Stimulated activated CD8-positive, alpha-beta memory T cell treated with anti-CD3 and anti-CD28 coated beads, Interleukin-15, amount 100 ng/mL, for 1 hour (primary cell): Measurements from ENCODE around the gene GALNT14.

ENCODE experiments used
- DNase-seq: peaks from one replicate; pipeline ENCODE4 v3.0.0-alpha.2; 2020; ENCODE audit warnings: low read depth

Gene GALNT14

DNA sequence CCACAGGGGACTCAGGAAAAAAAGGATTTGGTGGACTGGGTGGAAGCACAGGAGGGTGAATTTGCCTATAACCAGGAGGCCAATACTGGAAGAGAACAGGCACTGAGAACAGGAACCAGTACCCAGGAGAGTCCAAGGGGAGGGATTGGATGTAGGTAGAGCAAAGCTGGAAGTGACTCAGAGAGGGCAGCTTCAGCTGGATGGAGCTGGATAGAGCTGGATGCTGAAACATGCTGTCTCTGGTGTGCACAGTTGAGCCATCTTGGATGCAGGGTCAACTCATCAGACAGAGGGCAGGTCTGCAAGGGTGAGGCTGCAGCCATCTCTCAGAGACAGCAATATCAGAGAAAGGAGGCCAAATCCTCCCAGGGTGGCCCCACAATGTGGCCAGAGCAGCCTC, 134.0 kb downstream of the GALNT14 start:
- DNase-seq, result no peak

- DNase-seq, result no peak
These were observed 134.5 kb downstream of the GALNT14 start for GRCh38 chr2:31003749-31004148.

GRCh38 chr2:31002537-31003150, 135.6 kb downstream of the GALNT14 start:
- no peak for DNase-seq

DNA sequence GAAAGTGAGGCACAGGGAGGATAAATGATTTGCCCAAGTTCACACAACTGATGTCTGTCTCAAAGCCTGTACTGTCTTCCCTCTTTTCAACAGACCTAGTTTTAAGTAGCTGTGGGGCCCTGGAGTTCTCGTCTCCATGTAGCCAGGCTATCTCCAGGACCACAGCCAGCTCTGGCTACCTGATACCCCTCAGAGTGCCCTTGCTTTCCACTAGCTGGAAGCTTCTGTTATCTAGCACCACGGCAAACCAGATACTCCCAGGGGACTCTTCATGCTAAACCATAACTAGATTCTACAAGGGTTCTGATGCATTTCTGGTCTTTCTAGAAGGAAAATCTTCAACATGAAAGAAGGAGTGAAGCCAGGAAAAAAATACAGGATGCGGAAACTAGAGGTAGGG, 137.3 kb downstream of the GALNT14 start:
- DNase-seq, result no peak

DNA sequence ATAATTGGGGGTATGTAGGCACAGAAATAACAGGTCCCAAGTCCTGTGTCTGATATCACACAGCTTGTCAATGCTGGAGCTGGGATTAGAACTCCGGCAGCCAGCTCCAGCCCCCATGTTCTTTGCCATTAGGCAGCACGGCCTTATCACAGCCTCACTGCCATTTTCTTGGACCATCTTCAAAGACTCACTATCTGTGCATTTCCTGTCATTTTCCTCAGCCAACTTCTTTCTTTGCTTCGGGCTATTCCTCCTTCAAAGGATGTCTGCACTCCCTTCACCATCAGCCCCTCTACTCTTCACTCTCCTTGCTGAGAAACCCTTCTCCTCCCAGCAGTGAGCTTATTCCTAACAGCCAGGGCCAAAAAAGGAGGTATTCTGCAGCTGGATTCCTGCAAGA, 139.6 kb downstream of the GALNT14 start:
- DNase-seq, result no peak

- DNase-seq, result no peak
These were observed 140.3 kb downstream of the GALNT14 start for GRCh38 chr2:30997979-30998378.

- DNase-seq, result no peak
These were observed 143.8 kb downstream of the GALNT14 start for GRCh38 chr2:30994227-30995056.

DNA sequence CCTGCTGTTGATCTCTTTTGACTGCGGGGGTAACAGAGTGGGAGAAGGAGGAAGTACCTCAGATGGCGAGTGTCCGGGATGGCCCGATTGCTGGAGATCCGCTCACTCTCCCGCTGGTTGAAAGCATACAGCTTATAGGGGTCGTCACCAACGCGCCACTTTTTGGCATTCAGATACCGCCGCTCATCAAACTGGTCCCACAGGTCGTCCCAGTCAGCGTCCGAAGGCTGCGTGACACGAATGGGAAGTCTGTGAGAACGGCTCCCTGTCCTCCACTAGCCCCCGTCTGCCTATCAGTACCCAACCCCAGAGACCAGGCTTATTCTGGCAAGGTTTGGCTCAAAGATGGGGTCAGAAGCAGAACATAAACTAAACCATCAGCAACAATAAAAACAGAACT, 145.5 kb downstream of the GALNT14 start:
- DNase-seq, result no peak

GRCh38 chr2:30990671-30991070, 147.6 kb downstream of the GALNT14 start:
- no peak for DNase-seq

- DNase-seq, result no peak
These were observed 148.1 kb downstream of the GALNT14 start for GRCh38 chr2:30990176-30990575.

DNA sequence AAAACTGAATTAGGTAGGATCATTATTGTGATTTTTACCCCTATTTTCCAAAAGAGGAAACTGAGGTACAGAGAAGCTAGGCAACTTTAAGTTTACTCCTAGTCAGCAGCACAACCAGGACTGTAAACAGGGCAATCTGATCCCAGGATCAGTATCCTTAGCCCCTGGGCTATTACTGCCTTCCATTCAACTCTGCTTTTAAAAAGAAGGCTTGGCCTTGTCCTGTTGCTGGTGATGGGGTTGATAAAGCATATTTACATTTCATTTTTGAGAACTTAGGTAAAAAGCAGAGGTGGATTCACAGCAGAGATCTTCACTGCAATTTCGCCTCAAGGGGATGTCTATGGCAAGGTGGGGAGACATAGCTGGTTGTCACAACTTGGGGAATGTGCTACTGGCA, 148.5 kb downstream of the GALNT14 start:
- DNase-seq, result no peak

DNA sequence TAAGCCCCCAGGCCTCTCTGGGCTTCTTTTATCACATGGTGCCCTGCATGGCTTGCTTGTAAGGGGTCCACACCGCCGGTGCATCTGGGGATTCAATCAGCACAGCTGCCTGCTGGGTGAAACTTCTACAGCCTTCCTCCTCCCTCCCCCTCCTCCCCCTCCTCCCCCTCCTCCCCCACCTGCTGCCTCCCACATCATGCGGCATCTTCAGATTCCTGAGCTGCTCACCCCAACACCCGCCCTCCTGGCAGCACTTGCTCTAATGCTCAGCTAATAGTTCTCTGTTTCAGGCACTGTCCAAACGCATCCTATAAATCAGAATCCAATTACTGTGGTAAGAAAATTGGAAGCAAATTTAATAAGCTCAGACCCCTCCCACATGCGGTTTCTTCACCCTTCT, 150.7 kb downstream of the GALNT14 start:
- no peak for DNase-seq

GRCh38 chr2:30986231-30986580, 152.0 kb downstream of the GALNT14 start:
- no peak for DNase-seq

DNA sequence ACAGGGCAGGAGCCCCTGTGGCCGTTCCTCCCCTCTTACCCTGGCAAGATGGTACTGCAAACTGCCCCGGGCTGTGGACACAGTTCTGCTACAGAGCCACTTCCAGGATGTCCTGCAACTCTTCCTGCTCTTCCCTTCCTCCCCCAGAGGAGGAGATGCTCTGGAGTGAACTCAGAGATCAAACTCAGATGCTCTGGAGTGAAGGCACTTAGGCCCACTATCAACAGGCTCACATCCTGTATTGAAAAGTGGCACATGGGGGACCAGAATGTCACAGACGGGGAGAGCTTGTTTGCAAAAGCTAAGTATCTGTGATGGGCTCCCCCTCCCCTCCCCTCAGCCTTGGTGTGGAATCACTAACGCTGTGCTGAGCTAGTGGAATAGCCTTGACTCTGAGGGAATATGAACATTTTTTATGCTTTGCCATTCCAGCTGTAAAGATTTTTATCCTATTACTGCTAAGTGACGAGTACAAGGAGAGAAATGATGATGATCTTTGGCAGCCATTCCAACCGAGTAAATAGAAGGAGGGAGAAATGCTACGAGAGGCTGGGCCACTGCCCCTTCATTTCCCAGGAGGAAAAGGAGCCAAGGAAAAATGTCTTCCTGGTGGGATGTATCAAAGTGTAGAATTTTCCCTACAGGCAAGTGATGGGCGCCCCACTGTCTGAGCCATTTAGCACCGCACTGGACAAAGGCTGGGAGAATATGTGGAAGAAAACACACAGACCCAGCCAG, 152.6 kb downstream of the GALNT14 start:
- DNase-seq, result no peak

DNA sequence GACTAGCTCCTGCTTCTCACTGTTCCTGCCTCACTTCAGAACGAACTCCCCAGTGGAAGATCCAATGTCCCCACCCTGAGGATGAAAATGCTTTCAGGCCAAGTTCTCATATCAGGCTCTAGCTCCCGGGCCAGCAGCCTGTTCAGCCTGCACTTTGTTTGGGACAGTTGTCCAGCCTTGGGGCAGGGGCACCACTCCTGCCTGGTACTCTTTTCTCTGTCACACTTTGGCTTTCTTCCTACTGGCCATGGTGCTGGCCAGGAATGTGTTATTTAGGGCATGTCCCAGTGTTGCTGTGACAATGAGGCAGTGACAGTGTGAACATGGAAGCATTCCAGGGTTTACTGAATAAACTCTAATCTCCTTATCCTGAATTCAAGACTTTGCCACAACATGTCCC, 154.1 kb downstream of the GALNT14 start:
- DNase-seq, result no peak

DNA sequence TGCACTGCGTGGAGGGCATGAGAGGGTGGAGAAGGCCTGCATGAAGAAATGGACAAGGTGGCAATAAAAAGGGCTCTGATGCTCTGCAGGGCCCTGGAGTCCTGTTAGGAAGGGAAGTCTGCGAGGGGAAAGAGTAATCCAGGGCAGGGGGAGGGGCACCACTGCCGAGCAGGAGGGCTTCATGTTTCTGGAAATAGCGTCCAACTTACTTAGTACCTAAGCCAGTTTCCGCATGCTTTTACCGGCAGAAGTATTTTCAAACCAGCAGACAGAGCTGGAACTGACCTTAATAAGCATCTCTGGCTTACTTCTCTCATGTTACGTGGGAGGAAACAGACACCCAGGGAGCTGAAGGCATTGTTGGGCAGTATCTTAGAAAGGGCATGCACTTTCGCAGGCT, 156.7 kb downstream of the GALNT14 start:
- DNase-seq, result no peak

- no peak for DNase-seq
These were observed 157.1 kb downstream of the GALNT14 start for GRCh38 chr2:30981096-30981495.

DNA sequence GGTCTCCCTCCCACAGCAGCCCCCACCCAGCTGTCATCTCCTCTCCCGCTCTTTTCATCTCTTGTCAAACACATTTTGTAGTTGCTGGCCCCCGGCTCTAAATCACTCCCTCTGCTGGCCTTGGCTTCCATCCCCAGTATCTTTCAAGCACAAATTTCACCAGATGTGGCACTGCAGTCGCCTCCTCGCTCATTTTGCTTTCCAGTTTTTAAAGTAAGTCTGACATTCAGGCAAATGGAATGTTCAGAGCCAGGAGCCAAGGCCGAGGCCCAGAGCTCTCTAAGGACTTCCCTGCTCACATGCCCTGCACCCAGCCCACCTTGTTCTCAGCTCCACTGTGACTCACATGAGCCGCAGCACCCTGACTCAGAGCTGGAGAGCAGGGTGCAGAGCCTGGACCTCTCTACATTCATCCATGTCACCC, 158.4 kb downstream of the GALNT14 start:
- DNase-seq, result no peak

- DNase-seq, result no peak
These were observed 159.4 kb downstream of the GALNT14 start for GRCh38 chr2:30978854-30979253.

DNA sequence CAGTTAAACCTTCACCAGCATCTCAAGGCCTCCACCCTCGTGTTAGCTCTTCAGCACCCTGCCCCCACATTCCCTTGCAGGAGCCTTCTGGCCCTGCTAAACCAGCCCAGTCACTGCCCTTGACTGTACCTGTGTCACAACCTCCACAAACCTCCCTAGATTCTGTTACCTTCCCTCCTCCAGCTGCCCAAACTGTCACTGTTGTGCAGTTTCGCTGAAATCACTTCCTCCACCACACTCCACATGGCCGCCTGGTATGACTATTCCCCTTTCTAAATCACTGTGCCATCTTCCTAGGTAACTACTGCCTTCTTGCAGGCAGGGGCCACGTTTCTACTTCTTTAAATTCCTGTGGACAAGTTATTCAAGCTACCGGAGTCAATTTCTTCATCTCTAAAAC, 160.2 kb downstream of the GALNT14 start:
- no peak for DNase-seq

DNA sequence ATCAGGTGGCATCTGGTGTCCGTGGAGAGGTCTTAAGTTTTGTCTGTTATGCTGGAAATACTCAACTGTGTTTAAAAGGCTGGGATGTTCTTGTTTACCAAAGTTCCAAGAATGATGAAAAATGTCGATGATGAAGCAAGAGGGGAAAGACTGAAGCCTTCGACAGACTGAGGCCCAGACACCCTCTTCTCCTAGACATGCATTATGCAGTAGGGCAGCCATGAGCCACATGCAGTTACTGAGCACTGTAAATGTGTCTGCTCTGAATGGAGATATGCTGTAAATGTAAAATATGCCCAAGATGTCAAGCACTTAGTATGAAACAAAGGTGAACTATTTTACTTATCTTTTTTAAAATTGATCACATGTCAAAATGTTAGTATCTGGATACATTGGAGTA, 163.1 kb downstream of the GALNT14 start:
- DNase-seq, result no peak

GRCh38 chr2:30974554-30974953, 163.7 kb downstream of the GALNT14 start:
- no peak for DNase-seq

GRCh38 chr2:30974092-30974491, 164.1 kb downstream of the GALNT14 start:
- DNase-seq, result no peak
